ENCODE measurements around the gene ELP4. TPM values are rescaled to one million over a fixed set of nuclear protein-coding genes. Genes with fewer than 3 reads are reported as not detected.
"Not testable (repeated sequence)": the region's sequence is repeated elsewhere in the genome, so short reads cannot be mapped to it uniquely, and the experiment has no call there.

Gene ELP4
- total RNA-seq, 1 donor from 2014 or later = 16.0 TPM

GRCh38 chr11:31680770-31681169 lies 171.2 kb downstream of the ELP4 start:
- ATAC-seq = no peak
- no peak for DNase-seq (ENCODE audit: missing footprints)

DNA sequence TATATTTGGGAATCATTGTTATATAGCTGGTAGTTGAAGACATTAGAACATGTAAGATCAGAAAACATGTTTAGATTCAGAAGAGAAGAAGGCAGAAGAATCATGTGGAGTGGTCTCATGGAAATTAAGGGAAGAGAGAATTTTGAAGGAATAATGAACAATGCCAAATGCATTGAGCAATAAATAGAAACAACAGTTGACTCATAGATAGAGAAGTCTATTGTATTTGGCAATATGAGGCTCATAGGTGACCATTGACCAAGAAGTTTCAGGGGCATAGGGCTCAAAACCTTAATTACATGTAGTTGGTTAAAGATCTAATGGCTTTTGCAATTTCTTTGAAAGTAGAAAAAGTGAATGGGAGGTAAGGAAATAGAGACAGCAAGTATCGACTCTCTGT lies 177.7 kb downstream of the ELP4 start:
- DNase-seq (ENCODE audit: missing footprints) (no peak), ATAC-seq (no peak)
- intact Hi-C loops (cut with DNase I) = no loop called here

More at GRCh38 chr11:31680770-31681169, 171.2 kb downstream of the ELP4 start:
- intact Hi-C loops (cut with DNase I) = no loop called here

DNA sequence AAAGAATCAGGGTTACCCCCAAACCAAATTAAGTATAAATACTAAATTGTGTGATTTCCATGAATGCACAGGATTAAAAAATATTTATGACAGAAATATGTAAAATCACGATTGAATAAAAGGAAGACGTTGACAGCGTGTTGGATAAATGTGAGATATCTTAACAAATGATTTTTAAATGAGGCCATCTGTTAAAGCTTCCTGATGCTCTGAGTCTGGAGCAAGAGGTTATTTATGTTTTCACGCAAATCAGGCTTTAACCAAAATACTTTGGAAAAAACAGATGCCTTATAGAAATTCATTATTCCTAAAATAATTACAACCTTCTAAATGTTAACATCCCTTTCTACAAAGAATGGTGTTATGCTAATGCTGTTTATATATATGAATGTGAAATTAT lies 178.3 kb downstream of the ELP4 start:
- ATAC-seq (no peak), DNase-seq (ENCODE audit: missing footprints) (no peak)
- intact Hi-C loops (cut with DNase I) = no loop called here

DNA sequence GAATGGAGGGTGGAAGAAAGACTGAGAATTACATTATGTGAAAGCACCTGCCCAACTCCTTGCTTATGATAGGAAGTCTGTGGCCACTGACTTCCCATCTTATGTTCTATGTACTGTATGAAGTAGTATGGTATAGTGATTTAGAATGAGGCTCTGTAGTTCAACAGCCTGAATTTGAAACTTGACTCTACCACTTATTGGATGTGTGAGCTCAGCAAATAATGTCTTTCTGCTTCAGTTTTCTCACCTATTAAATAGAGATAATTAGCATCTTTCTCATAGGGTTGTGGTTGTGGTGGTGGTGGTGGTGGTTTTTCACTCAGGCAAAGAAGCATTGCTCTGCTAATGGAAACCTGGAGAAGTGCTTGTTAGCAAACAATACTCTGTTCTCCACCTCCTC lies 180.0 kb downstream of the ELP4 start:
- no peak for DNase-seq (ENCODE audit: missing footprints)
- intact Hi-C loops (cut with DNase I) = no loop called here

GRCh38 chr11:31690041-31690440 lies 180.5 kb downstream of the ELP4 start:
- intact Hi-C loops (cut with DNase I) = no loop called here
- ATAC-seq = no peak
- DNase-seq (ENCODE audit: missing footprints) = no peak

More for the DNA sequence above, 180.0 kb downstream of the ELP4 start:
- ATAC-seq = no peak

GRCh38 chr11:31690516-31690915 lies 180.9 kb downstream of the ELP4 start:
- intact Hi-C loops (cut with DNase I) = no loop called here
- no peak for ATAC-seq
- no peak for DNase-seq (ENCODE audit: missing footprints)

GRCh38 chr11:31692466-31692865 lies 182.9 kb downstream of the ELP4 start:
- intact Hi-C loops (cut with DNase I) = no loop called here
- ATAC-seq (no peak), DNase-seq (ENCODE audit: missing footprints) (no peak)

- ATAC-seq; intact Hi-C loops (cut with DNase I); DNase-seq (ENCODE audit: missing footprints): not testable (repeated sequence)
Measured at GRCh38 chr11:31697049-31697448, 187.5 kb downstream of the ELP4 start.

GRCh38 chr11:31699066-31699465 lies 189.5 kb downstream of the ELP4 start:
- ATAC-seq (no peak), DNase-seq (ENCODE audit: missing footprints) (no peak)
- intact Hi-C loops (cut with DNase I) = no loop called here

GRCh38 chr11:31702966-31703365 lies 193.4 kb downstream of the ELP4 start:
- intact Hi-C loops (cut with DNase I) = no loop called here
- ATAC-seq = no peak
- DNase-seq (ENCODE audit: missing footprints) = no peak

DNA sequence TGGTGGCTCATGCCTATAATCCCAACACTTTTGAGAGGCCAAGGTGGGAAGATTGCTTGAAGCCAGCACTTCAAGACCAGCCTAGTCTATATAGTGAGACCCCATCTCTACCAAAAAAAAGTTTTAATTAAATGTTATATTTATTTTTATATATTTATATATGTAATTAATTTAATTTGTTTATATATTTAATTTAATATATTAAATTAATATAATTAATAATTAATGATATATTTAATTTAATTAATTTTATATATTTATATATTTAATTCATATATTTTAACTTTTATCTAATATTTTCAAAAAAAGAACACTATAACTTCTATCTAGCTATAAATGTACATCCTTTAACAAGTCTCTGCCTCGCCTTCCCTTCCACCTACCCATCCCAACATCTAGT lies 196.8 kb downstream of the ELP4 start:
- ATAC-seq = no peak
- intact Hi-C loops (cut with DNase I) = no loop called here
- no peak for DNase-seq (ENCODE audit: missing footprints)

DNA sequence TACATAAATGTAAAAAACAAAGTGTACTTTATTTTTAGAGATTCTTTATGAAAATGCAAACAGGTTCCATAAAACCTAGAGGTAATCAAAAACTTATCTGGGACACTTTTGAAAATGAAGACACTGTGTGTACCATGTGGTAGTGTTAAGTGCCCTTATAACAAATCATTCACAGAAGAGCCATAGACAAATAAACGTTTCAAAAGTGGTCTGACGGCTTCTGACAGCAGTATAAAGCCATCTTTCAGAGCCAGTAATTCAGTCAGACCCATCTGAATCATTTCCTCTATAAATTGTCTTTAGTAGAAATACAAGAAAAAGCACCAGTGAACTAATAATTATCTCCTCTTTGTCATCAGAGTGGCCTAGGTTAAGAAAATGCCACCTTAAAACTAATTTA lies 201.6 kb downstream of the ELP4 start:
- ATAC-seq (no peak), DNase-seq (ENCODE audit: missing footprints) (no peak)
- intact Hi-C loops (cut with DNase I) = no loop called here

DNA sequence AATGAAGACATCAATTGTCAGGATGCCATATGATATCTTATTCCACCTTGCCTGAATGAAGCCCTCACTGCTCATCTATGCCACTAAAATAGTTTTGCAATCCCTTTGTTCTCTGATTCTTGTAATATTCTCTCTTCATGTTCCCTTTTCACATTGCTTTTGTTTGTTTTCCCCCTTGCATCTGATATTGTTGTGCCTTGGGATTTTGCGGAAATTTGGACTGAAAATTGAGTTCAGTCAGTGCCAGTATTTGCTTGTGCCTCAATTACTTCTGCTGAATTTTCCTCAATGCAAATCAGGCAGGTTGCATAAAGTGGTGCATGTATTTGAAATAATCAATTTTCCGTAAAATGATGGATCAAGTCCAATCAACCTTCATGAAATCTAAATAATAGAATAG lies 203.3 kb downstream of the ELP4 start:
- ATAC-seq = no peak
- DNase-seq (ENCODE audit: missing footprints) = no peak
- intact Hi-C loops (cut with DNase I) = no loop called here

DNA sequence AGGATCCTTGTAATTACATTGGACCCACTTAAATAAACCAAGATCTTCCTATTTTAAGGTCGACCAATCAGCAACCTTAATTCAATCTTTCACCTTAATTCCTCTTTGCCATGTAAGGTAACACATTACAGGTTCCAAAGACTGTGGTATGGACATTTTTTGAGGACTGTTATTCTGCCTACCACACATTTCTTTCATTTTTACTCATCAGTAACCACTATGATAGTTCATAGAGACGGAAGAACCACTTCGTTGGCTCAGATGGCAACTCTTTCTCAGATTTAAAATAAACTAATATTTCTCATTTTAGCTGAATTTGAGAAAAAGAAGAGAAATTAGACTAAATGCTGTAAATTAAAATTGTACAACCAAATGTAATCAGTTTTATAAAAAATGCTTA lies 205.3 kb downstream of the ELP4 start:
- no peak for DNase-seq (ENCODE audit: missing footprints)
- intact Hi-C loops (cut with DNase I) = no loop called here
- ATAC-seq = no peak

DNA sequence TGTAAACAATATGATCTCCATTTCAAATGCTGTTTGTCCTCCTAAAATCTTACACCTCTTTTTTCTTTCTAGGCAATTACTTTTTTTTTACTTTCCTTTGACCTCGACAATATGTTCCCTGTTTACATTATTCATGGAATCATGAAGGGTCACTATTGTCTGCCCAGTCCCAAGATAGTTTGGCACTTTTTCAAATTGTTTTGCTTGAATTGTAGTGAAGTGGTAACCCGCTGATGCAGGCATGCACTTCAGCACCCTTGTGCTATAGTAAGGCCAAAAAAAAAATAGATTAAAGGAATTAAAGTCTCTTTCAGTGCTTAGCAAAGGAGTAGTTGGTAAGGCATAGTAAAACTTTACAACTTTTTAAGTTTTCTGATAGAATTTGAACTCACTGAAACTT lies 210.7 kb downstream of the ELP4 start:
- ATAC-seq (no peak), DNase-seq (ENCODE audit: missing footprints) (no peak)
- intact Hi-C loops (cut with DNase I) = no loop called here

GRCh38 chr11:31720671-31721365 lies 211.3 kb downstream of the ELP4 start:
- no peak for ATAC-seq
- DNase-seq (ENCODE audit: missing footprints) = no peak
- intact Hi-C loops (cut with DNase I) = no loop called here

- ATAC-seq (no peak), DNase-seq (ENCODE audit: missing footprints) (no peak)
- intact Hi-C loops (cut with DNase I) = no loop called here
Measured at GRCh38 chr11:31722754-31723153, 213.2 kb downstream of the ELP4 start.

DNA sequence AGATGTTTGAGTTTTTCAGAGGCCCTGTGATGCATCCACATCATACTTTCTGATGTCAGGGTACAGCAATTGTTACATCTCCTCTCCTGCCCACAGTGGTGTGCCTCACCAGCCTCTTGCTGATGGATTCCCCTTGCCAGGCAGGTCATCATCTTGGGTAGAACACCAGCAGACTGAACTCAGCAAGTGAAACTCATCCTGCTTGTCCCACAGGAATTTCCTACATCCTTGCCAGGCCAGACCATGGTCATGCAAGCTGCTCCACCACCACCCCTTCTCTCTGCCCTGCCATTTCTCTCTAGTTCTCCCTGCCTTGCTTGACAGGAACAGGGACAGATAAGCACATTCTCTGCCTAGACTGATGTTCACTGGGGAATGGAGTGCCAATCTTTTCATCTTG lies 215.6 kb downstream of the ELP4 start:
- intact Hi-C loops (cut with DNase I) = no loop called here
- DNase-seq (ENCODE audit: missing footprints) (no peak), ATAC-seq (no peak)

DNA sequence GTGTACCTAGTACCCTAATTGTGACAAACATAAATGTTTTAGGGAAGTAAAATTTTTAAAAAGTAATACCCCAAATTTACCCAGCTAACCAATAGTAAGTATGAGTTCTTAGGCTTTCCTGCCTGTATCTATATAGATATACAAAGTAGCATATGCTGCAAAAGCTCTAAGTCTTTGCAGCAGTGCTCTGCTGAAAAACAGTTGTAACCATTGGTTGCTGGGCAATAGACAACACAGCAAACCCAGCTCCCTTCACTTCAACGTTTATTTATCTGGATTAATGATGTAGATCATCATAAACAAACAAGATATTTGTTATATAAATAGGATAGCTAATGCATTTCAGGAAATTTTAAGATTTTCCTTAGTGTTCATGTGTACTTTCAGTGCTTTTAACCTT lies 218.9 kb downstream of the ELP4 start:
- intact Hi-C loops (cut with DNase I) = no loop called here
- ATAC-seq = no peak
- DNase-seq (ENCODE audit: missing footprints) = no peak

DNA sequence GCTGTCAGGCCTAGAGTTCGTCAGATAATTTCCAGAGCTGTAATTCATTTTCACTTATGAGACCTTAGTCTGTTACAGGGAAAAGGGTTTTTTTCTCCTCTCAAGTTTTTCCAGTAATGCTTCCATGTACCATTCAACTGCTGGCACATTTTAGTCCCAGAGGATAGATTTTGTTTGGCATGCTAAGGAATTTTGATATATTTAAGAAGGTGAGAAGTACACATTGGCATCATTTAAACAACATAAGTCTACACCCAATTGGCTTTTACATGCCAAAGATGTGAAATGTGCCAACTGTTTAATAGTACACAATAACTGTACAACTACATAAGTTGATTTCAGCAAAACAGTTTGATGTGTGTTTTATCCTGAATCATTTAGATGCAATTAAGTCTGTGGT lies 230.6 kb downstream of the ELP4 start:
- ATAC-seq (no peak), DNase-seq (ENCODE audit: missing footprints) (no peak)
- intact Hi-C loops (cut with DNase I) = no loop called here

DNA sequence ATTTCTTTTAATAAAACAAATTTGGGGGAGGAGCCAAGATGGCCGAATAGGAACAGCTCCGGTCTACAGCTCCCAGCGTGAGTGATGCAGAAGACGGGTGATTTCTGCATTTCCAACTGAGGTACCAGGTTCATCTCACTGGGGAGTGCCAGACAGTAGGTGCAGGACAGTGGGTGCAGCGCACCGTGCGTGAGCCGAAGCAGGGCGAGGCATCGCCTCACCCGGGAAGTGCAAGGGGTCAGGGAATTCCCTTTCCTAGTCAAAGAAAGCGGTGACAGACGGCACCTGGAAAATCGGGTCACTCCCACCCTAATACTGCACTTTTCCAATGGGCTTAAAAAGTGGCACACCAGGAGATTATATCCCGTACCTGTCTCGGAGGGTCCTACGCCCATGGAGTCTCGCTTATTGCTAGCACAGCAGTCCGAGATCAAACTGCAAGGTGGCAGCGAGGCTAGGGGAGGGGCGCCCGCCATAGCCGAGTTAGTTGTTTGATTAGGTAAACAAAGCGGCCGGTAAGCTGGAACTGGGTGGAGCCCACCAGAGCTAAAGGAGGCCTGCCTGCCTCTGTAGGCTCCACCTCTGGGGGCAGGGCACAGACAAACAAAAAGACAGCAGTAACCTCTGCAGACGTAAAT lies 231.3 kb downstream of the ELP4 start:
- intact Hi-C loops (cut with DNase I); ATAC-seq: not testable (repeated sequence)
- DNase-seq (ENCODE audit: missing footprints) = peak; percentile 17

All from Right ventricle myocardium inferior (tissue), 1 donor.